ENCODE data around the gene CCNT2.
"Not testable (repeated sequence)": the region's sequence is repeated elsewhere in the genome, so short reads cannot be mapped to it uniquely, and the experiment has no call there.

The CCNT2 gene

DNA sequence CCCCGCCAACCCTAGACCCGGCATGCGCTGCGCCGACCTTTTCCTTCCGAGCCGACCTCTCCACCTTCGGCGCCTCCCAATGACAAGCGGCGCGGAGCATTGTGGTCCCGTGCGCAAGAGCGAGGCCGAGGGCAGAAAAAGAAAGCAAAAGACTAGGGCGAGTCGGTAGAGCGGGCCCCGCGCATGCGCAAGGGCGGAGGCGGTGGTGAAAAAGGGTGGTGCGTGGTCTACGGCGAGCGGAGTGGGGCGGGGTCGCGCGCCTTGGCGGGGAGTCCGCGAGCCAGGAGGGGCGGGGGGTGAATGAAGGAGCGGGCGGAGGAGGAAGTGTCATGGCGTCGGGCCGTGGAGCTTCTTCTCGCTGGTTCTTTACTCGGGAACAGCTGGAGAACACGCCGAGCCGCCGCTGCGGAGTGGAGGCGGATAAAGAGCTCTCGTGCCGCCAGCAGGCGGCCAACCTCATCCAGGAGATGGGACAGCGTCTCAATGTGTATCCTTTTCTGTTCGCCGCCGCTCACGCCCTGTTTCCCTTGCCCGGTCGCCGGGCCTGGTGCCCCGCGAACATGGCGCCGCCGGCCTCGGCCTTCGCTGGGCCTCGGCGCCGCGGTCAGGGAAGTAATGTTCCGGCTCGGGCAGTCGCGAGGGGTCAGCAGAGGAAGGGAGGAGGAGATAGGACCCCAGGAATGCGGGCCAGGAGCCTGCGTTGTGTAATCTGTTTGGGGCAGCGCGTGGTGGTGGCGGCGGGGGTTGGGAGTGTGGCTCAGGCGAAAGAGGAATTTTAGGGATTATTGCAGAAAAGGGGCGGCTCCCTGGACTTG lies at the start of gene CCNT2:
Gene CCNT2 (plus strand): TSS at position 297 of the 815 bp plus-strand sequence. CDS start 33 bp downstream, at position 330.
- peak; percentile 98 for DNase-seq

GRCh38 chr2:134869946-134870736 lies 48.5 kb upstream of the CCNT2 start:
- DNase-seq, result no peak

GRCh38 chr2:134873152-134873551 lies 45.5 kb upstream of the CCNT2 start:
- DNase-seq, result no peak

- no peak for DNase-seq
Observed at GRCh38 chr2:134875309-134875708, 43.3 kb upstream of the CCNT2 start.

GRCh38 chr2:134882773-134883172 lies 35.8 kb upstream of the CCNT2 start:
- DNase-seq, result no peak

DNA sequence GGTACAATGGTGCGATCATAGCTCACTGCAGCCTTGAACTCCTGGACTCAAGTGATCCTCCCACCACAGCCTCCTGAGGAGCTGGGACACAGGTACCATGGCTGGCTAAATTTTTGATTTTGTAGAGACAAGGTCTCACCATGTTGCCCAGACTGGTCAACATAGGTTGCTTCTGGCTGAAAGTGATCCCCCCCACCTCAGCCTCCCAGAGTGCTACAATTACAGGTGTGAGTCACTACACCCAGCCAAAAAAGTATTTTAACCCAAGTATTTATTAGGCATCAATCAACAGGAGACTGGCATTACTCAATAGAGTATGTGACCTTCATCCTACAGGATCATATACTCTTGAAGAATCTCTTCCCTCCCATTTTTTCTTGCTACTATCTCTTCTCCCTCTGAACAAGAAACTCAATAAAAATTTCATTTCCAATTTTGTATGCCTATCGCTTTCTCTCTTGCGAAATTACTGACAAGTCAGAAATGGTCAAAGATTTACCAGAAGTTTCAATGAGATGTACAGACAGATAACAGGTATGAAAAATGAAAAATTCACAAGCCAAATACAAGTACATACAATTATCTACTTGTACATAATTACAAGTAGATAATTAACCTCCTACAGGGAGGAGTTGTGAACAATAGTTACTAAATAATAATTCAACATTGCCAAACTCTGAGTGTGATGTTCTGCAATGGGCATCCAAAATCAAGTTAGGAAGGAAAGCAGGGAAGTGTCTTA lies 34.9 kb upstream of the CCNT2 start:
- no peak for DNase-seq

GRCh38 chr2:134884435-134884834 lies 34.2 kb upstream of the CCNT2 start:
- no peak for DNase-seq

DNA sequence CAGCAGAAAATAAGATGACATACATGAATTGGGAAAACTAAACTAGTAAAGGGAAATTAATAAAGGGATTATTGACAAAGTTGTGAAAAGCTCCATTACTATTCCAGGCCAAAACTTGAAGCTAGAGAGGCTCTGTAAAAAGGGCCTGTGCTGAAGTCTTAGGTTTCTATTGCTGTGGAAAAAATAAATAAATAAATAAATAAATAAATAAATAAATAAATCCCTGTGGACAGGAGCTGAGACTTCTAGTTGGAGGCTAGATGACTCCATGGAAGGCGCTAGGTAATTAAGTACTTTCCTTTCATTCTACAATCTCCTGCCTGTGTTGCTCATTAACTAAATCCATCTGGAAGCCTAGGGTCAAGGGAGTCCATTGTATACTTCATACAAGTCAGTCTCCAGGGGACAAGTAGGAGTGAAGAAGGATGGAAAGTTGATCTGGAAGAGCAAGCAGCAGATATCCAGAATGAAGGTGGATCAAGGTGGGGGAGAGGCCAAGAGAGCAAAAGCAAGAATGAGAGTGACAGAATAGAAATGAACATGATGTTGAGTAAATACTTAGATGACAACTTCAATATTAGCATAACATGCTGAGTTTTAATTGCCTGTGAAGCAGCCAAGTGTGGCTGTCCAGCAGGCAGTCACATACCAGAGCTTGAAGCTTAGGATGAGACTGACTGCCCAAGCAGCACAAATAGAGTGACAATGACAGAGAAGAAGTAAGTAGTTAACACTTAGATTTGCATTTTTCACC lies 26.2 kb upstream of the CCNT2 start:
- DNase-seq, result no peak

- DNase-seq, result peak; percentile 2
Observed at GRCh38 chr2:134897932-134898331, 20.7 kb upstream of the CCNT2 start.

- no peak for DNase-seq
Observed at GRCh38 chr2:134899204-134899603, 19.4 kb upstream of the CCNT2 start.

DNA sequence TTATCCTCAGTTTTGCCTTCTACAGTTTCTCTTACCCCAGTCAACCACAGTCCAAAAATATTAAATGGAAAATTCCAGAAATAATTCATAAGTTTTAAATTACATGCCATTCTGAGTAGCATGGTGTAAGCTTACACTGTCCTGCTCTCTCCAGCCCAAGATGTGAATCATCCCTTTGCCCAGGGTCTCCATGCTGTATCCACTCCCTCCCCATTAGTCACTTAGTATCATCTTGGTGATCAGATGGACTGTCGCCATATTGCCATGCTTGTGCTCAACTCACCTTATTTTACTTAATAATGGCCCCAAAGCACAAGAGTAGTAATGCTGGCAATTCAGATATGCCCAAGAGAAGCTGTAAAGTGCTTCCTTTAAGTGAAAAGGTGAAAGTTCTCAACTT lies 18.5 kb upstream of the CCNT2 start:
- no peak for DNase-seq

DNA sequence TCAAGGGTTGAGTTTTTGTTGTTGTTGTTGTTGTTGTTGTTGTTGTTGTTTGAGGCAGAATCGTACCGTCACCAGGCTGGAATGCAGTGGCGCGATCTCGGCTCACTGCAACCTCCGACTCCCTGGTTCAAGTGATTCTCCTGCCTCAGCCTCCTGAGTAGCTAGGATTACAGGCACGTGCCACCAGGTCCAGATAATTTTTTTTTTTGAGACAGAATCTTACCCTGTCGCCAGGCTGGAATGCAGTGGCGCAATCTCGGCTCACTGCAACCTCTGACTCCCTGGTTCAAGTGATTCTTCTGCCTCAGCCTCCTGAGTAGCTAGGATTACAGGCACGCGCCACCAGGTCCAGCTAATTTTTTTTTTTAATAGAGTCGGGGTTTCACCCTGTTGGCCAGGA lies 14.9 kb upstream of the CCNT2 start:
- DNase-seq, result not testable (repeated sequence)

- DNase-seq, result no peak
Observed at GRCh38 chr2:134905168-134905567, 13.5 kb upstream of the CCNT2 start.

DNA sequence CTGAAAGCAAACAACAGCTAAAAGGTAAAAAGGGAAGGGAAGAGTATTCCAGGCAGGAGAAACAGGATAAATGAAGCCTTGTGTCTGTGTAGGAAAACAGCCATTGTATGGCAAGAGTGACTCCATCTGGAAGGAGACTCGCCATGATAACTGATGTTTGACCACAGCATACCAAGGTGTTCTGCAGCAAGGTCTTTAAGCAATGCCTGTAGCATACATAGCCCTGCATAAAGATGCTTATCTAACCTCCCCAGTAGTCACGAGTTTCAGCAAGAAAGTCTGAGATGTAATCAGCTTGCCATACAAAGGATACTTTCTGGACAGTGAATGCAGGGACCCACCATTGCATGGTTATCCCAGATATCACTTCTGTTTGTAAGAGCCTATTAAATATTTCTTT lies 11.9 kb upstream of the CCNT2 start:
- no peak for DNase-seq

DNA sequence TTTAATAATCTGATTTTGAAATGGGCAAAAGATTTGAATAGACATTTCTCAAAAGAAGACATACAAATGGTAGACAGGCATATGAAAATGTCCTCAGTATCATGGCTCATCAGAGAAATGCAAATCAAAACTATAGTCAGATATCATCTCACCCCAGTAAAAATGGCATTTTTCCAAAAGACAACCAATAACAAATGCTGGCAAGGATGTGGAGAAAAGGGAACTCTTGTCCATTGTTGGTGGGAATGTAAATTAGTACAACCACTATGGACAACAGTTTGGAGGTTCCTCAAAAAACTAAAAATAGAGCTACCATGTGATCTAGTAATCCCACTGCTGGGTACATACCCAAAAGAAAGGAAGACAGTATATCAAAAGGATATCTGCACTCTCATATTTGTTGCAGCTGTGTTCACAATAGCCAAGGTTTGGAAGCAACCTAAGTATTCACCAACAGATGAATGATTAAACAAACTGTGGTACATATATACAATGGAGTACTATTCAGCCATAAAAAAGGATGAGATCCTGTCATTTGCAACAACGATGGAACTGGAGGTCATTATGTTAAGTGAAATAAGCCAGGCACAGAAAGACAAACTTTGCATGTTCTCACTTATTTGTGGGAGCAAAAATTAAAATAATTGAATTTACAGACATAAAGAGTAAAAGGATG lies 11.0 kb upstream of the CCNT2 start:
- not testable (repeated sequence) for DNase-seq

DNA sequence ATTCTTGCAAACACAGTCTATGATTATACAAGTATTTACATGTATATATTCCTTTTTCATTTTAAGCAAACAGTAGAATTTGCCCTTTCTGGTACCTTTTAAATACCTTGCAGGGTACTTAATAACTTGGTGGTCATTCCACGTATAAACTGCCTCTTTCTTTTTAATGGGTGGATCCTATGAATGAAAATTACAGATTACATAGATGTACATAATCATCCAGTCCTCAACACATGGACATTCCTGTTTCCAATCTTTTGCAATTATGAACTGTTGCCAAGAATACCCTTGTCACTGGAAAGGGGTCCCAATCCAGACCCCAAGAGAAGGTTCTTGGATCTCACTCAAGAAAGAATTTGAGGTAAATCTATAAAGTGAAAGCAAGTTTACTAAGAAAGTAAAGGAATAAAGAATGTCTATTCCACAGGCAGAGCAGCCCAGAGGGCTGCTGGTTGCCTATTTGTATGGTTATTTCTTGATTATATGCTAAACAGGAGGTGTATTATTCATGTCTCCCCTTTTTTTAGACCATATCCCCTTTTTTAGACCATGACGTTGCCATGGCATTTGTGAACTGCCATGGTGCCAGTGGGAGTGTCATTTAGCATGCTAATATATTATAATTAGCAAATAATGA lies 7.7 kb upstream of the CCNT2 start:
- DNase-seq, result no peak

DNA sequence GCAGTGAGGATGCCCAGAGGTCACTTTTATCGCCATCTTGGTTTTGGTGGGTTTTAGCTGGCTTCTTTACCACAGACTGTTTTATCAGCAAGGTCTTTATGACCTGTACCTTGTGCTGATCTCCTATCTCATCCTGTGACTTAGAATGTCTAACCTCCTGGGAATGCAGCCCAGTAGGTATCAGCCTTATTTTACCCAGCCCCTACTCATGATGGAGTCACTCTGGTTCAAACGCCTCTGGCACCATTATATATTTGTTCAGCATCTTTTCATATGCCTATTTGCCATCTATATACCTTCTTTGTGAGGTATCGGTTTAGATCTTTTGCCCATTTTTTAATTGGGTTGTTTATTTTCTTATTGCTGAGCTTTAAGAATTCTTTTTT lies 7.2 kb upstream of the CCNT2 start:
- DNase-seq, result no peak

GRCh38 chr2:134912361-134912760 lies 6.3 kb upstream of the CCNT2 start:
- DNase-seq, result no peak

GRCh38 chr2:134917360-134917865 lies 1.2 kb upstream of the CCNT2 start:
- DNase-seq, result no peak

GRCh38 chr2:134917888-134918525 lies 615 bp upstream of the CCNT2 start:
- peak; percentile 95 for DNase-seq

Data from NCI-H2171 (cell line).